Parathyroid adenoma (tissue), 2 donors: ENCODE results near the gene RABGAP1.

Experiments used
- H2AFZ ChIP-seq: fragments of 300-600 bp; sonication (generic); one replicate; pipeline ENCODE4 v1.7.0; 2017; ENCODE audit warnings: antibody characterized with exemption, mild to moderate bottlenecking
- H3K27ac ChIP-seq: fragments of 300-600 bp; sonication (generic); one replicate; pipeline ENCODE4 v1.7.0; 2017
- H3K27me3 ChIP-seq: fragments of 300-600 bp; sonication (generic); one replicate; pipeline ENCODE4 v1.7.0; 2017; ENCODE audit warnings: low read length; ENCODE audit not compliant: control insufficient read depth, insufficient read depth
- H3K36me3 ChIP-seq: fragments of 300-600 bp; sonication (generic); one replicate; pipeline ENCODE4 v1.7.0; 2017; ENCODE audit warnings: low read length; ENCODE audit not compliant: control insufficient read depth, insufficient read depth
- H3K4me1 ChIP-seq: fragments of 300-600 bp; sonication (generic); one replicate; pipeline ENCODE4 v1.7.0; 2017; ENCODE audit warnings: control low read depth
- H3K4me2 ChIP-seq: fragments of 300-600 bp; sonication (generic); one replicate; pipeline ENCODE4 v1.7.0; 2017; ENCODE audit warnings: low read length
- H3K4me3 ChIP-seq: fragments of 300-600 bp; sonication (generic); one replicate; pipeline ENCODE4 v1.7.0; 2017; ENCODE audit warnings: low read depth, low read length
- H3K79me2 ChIP-seq: fragments of 300-600 bp; sonication (generic); one replicate; pipeline ENCODE4 v1.7.0; 2017; ENCODE audit warnings: control low read depth
- H3K9ac ChIP-seq: fragments of 300-600 bp; sonication (generic); one replicate; pipeline ENCODE4 v1.7.0; 2017; ENCODE audit warnings: mild to moderate bottlenecking
- H3K9me3 ChIP-seq: fragments of 300-600 bp; sonication (generic); one replicate; pipeline ENCODE4 v1.7.0; 2017; ENCODE audit warnings: low read length; ENCODE audit not compliant: control insufficient read depth
- CTCF ChIP-seq: fragments of 300-600 bp; sonication (generic); IDR thresholded peaks from one replicate; pipeline ENCODE4 v1.7.0; 2017; ENCODE audit warnings: antibody characterized with exemption, mild to moderate bottlenecking
- donor health status: primary hyperparathyroidism.

RABGAP1 gene

DNA sequence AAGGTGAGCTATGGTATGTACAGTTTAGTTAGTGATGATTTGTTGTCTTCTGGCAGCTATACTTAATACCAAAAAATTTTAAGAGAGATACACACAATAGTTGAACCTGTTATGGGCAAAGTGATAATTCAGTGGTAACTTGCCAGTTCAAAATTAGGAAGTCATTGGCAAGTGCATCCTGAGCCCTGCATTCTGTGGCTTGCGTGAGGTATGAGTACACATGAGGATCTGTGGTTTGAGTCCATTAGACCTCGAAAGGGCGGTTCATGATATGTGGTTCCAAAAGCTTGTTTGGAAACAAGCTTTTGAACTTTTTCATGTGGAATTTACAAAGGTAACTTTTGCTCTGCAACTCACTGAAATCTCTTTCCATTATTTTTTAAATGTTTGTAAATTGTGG is 139.6 kb downstream of the RABGAP1 start:
- H3K9ac ChIP-seq: no peak overlapping the region
- no peak overlapping the region for H3K4me2 ChIP-seq
- H3K36me3 ChIP-seq: no peaks in the 10 kb centered on the region
- H3K4me3 ChIP-seq: no peak overlapping the region
- no peak overlapping the region for H2AFZ ChIP-seq
- H3K4me1 ChIP-seq: no peaks in the 10 kb centered on the region
- TF ChIP-seq CTCF: no peak
- H3K27ac ChIP-seq: no peak overlapping the region
- no peaks in the 10 kb centered on the region for H3K79me2 ChIP-seq
- H3K9me3 ChIP-seq: no peaks in the 10 kb centered on the region
- H3K27me3 ChIP-seq: no peaks in the 10 kb centered on the region

DNA sequence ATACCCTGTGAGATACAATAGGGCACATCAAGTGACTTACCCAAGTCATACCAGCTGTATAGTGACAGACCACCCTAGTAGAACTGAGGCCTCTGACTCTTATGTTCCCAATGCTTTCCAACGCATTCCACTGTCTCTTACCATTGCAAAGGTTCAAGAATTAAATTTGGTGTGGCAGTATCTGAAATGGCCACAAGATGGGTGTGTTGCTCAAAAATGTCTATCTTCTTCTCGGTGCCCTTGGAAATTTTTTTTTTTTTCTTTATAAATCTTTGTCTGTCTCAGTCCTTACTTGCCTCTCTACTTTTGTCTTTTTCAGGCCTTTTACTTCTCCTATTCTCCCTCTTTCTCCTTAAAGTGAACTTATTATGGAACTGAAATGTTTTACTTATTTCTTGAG is 141.0 kb downstream of the RABGAP1 start:
- Histone ChIP-seq H3K9ac (no peak overlapping the region), H3K36me3 (no peaks in the 10 kb centered on the region), H3K79me2 (no peaks in the 10 kb centered on the region), H3K4me1 (no peaks in the 10 kb centered on the region), H3K9me3 (no peaks in the 10 kb centered on the region), H3K4me2 (no peak overlapping the region), H3K27me3 (no peaks in the 10 kb centered on the region), H2AFZ (no peak overlapping the region), H3K27ac (no peak overlapping the region), H3K4me3 (no peak overlapping the region)
- peak; percentile 45 for TF ChIP-seq CTCF

DNA sequence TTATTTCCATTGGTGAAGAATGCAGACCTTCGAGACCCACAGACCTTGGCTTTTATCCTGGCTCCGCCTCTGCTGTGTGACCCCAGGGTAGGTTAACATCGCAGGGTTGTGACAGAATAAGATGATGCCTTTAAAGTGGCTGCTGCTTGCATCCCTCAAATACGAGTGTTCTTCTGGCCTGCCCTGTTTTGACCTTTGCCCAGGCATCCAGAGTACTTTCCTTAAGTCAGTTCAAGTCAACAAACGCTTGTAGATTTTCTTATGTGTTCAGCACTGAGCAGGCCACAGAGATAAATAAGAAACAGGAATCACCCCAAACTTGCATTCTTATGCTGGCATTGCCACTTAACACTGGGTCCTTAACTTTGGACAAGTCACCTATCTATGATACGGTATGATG is 142.9 kb downstream of the RABGAP1 start:
- no peak overlapping the region for H3K9ac ChIP-seq
- no peaks in the 10 kb centered on the region for H3K27me3 ChIP-seq
- no peak overlapping the region for H2AFZ ChIP-seq
- no peak for TF ChIP-seq CTCF
- H3K4me3 ChIP-seq: no peak overlapping the region
- H3K79me2 ChIP-seq: no peaks in the 10 kb centered on the region
- H3K9me3 ChIP-seq: no peaks in the 10 kb centered on the region
- H3K36me3 ChIP-seq: no peaks in the 10 kb centered on the region
- H3K4me1 ChIP-seq: no peaks in the 10 kb centered on the region
- H3K4me2 ChIP-seq: no peak overlapping the region
- no peak overlapping the region for H3K27ac ChIP-seq

- no peak overlapping the region for H3K9ac ChIP-seq
- no peaks in the 10 kb centered on the region for H3K79me2 ChIP-seq
- no peaks in the 10 kb centered on the region for H3K9me3 ChIP-seq
- H3K36me3 ChIP-seq: no peaks in the 10 kb centered on the region
- no peak overlapping the region for H3K4me3 ChIP-seq
- TF ChIP-seq CTCF: no peak
- no peak overlapping the region for H3K4me2 ChIP-seq
- no peaks in the 10 kb centered on the region for H3K27me3 ChIP-seq
- no peaks in the 10 kb centered on the region for H3K4me1 ChIP-seq
- no peak overlapping the region for H3K27ac ChIP-seq
- H2AFZ ChIP-seq: no peak overlapping the region
These were observed 143.4 kb downstream of the RABGAP1 start for GRCh38 chr9:123084256-123084655.

DNA sequence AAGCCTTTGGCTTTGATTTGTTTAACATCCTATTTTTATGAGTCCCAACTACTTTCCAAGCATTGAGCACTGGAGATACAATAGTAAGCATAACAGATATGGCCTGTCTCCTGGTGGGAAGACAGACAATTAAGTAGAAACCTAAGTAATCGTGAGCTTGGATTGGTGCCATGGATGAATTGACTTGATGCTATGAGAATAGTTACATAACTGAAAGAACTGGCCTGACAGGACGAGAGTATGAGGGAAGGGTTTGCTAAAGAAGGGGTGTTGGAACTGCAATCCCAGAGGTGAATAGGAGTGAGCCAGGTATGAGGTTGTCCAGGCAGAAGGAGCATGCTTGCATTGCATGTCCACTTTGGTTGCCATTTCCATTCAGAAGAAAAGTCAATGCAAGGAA is 145.1 kb downstream of the RABGAP1 start:
- no peak overlapping the region for H2AFZ ChIP-seq
- no peak overlapping the region for H3K27ac ChIP-seq
- H3K4me3 ChIP-seq: no peak overlapping the region
- no peaks in the 10 kb centered on the region for H3K4me1 ChIP-seq
- H3K79me2 ChIP-seq: no peaks in the 10 kb centered on the region
- no peak overlapping the region for H3K4me2 ChIP-seq
- no peak overlapping the region for H3K9ac ChIP-seq
- no peaks in the 10 kb centered on the region for H3K9me3 ChIP-seq
- TF ChIP-seq CTCF: no peak
- no peaks in the 10 kb centered on the region for H3K27me3 ChIP-seq
- H3K36me3 ChIP-seq: no peaks in the 10 kb centered on the region
